H1 (cell line): ENCODE results near the gene NOL8. TPM values are rescaled to one million over a fixed set of nuclear protein-coding genes. Genes with fewer than 3 reads are reported as not detected.

Experiments
- GTF2F1 ChIP-seq: IDR thresholded peaks from 2 replicates; pipeline ENCODE4 v1.6.1; 2012; ENCODE audit warnings: low read depth, low read length, improper control_type of control experiment, borderline replicate concordance
- JUN ChIP-seq: IDR thresholded peaks from 2 replicates; pipeline ENCODE4 v1.6.1; 2011; ENCODE audit warnings: low read depth, mild to moderate bottlenecking, improper control_type of control experiment, low read length
- POU5F1 ChIP-seq: IDR thresholded peaks from 2 replicates; pipeline ENCODE4 v1.6.1; 2011; ENCODE audit warnings: low read depth, mild to moderate bottlenecking, low read length, moderate library complexity
- TEAD4 ChIP-seq: IDR thresholded peaks from 2 replicates; pipeline ENCODE4 v1.6.1; 2012; ENCODE audit warnings: low read depth, low read length, inconsistent platforms, mixed read lengths
- polyA plus RNA-seq, 7 experiments: library from polyadenylated mRNA; depleted of rRNA in 3 of 7; stranded (reverse) in 5 of 7; unstranded in 2 of 7; fragments of >200 nt in 5 of 7; fragments of 200-250 nt in 2 of 7; gene quantifications; 1 replicate in 5 of 7; 2 replicates in 1 of 7; 4 replicates in 1 of 7; pipeline versions ENCODE4 v1.2.1 to v1.2.3, GENCODE V29; 2011 to 2013; ENCODE audit warnings: missing spikeins in 2 of 7, mixed read lengths in 2 of 7
- total RNA-seq: library from RNA; stranded (reverse); fragmentation: NEBNext Ultra II Directional; extraction: Animal tissue kit (Norgen Biotek cat#: 25700); gene quantifications from 2 replicates; pipeline ENCODE4 v1.2.1, GENCODE V29; 2021
- TF ChIP-seq, protein P1 (sequence below): fragments of 300-600 bp; sonication (generic); IDR thresholded peaks from 2 replicates; pipeline ENCODE4 v1.7.1; 2012; ENCODE audit warnings: low read length, moderate library complexity, mild to moderate bottlenecking, inconsistent platforms; ENCODE audit not compliant: insufficient replicate concordance

Gene NOL8
- total and polyA plus RNA-seq, 2 of the 8 experiments (the other 6 are each of a cell fraction or from before 2014, with no cell fraction given) = 6.2 to 30.4 TPM

DNA sequence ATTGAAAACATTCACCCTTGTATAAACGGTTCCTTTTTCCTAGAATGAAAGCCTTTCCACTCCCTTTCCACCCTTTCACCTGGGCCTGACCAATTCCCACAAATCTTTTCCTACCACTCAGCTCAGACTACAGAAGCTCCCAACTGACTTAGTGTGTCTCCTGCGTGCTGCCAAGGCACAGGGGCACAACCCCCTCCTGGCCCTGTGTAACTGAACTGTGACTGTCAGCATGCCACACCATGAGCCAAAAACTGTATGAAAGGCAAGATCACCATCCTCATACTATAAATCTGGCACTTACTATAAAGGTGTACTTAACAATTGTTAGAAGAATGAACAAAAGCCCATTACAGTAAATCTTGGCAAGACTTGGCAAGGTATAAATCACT, 11.5 kb downstream of the NOL8 start (continued):
- TF ChIP-seq, protein P1, sequence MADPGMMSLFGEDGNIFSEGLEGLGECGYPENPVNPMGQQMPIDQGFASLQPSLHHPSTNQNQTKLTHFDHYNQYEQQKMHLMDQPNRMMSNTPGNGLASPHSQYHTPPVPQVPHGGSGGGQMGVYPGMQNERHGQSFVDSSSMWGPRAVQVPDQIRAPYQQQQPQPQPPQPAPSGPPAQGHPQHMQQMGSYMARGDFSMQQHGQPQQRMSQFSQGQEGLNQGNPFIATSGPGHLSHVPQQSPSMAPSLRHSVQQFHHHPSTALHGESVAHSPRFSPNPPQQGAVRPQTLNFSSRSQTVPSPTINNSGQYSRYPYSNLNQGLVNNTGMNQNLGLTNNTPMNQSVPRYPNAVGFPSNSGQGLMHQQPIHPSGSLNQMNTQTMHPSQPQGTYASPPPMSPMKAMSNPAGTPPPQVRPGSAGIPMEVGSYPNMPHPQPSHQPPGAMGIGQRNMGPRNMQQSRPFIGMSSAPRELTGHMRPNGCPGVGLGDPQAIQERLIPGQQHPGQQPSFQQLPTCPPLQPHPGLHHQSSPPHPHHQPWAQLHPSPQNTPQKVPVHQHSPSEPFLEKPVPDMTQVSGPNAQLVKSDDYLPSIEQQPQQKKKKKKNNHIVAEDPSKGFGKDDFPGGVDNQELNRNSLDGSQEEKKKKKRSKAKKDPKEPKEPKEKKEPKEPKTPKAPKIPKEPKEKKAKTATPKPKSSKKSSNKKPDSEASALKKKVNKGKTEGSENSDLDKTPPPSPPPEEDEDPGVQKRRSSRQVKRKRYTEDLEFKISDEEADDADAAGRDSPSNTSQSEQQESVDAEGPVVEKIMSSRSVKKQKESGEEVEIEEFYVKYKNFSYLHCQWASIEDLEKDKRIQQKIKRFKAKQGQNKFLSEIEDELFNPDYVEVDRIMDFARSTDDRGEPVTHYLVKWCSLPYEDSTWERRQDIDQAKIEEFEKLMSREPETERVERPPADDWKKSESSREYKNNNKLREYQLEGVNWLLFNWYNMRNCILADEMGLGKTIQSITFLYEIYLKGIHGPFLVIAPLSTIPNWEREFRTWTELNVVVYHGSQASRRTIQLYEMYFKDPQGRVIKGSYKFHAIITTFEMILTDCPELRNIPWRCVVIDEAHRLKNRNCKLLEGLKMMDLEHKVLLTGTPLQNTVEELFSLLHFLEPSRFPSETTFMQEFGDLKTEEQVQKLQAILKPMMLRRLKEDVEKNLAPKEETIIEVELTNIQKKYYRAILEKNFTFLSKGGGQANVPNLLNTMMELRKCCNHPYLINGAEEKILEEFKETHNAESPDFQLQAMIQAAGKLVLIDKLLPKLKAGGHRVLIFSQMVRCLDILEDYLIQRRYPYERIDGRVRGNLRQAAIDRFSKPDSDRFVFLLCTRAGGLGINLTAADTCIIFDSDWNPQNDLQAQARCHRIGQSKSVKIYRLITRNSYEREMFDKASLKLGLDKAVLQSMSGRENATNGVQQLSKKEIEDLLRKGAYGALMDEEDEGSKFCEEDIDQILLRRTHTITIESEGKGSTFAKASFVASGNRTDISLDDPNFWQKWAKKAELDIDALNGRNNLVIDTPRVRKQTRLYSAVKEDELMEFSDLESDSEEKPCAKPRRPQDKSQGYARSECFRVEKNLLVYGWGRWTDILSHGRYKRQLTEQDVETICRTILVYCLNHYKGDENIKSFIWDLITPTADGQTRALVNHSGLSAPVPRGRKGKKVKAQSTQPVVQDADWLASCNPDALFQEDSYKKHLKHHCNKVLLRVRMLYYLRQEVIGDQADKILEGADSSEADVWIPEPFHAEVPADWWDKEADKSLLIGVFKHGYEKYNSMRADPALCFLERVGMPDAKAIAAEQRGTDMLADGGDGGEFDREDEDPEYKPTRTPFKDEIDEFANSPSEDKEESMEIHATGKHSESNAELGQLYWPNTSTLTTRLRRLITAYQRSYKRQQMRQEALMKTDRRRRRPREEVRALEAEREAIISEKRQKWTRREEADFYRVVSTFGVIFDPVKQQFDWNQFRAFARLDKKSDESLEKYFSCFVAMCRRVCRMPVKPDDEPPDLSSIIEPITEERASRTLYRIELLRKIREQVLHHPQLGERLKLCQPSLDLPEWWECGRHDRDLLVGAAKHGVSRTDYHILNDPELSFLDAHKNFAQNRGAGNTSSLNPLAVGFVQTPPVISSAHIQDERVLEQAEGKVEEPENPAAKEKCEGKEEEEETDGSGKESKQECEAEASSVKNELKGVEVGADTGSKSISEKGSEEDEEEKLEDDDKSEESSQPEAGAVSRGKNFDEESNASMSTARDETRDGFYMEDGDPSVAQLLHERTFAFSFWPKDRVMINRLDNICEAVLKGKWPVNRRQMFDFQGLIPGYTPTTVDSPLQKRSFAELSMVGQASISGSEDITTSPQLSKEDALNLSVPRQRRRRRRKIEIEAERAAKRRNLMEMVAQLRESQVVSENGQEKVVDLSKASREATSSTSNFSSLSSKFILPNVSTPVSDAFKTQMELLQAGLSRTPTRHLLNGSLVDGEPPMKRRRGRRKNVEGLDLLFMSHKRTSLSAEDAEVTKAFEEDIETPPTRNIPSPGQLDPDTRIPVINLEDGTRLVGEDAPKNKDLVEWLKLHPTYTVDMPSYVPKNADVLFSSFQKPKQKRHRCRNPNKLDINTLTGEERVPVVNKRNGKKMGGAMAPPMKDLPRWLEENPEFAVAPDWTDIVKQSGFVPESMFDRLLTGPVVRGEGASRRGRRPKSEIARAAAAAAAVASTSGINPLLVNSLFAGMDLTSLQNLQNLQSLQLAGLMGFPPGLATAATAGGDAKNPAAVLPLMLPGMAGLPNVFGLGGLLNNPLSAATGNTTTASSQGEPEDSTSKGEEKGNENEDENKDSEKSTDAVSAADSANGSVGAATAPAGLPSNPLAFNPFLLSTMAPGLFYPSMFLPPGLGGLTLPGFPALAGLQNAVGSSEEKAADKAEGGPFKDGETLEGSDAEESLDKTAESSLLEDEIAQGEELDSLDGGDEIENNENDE = no peak
- no peak for TF ChIP-seq POU5F1
- TF ChIP-seq JUN = no peak
- no peak for TF ChIP-seq TEAD4
- no peak for TF ChIP-seq GTF2F1
